Measurements from ENCODE around the gene U2AF1. TPM values are rescaled to one million over a fixed set of nuclear protein-coding genes. Genes with fewer than 3 reads are reported as not detected.
"Not testable (repeated sequence)": the region's sequence is repeated elsewhere in the genome, so short reads cannot be mapped to it uniquely, and the experiment has no call there.

U2AF1 gene
- total RNA-seq, 2 donors from 2014 or later = 72.4 to 84.7 TPM

DNA sequence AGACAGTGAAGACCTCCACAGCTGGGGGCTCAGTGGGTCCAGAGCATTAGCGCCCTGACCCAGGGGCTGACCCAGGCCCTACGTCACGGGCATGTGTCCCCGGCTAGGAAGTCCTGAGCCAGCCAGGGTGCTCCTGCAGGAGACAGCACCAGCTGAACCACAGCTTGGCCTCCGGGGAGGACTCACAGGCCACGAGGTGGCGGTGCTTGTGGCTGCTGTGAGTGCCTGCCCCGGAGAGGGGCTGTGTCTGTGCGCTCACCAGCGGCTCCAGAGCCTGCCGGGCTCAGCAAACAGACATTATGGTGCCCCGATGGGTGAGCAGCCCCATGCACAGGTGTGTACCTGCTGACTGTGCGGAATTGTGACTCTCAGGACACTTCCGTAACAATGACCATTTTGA lies 62.8 kb downstream of the U2AF1 start:
- not testable (repeated sequence) for H3K27ac ChIP-seq; H3K36me3 ChIP-seq; DNase-seq (ENCODE audit: low spot score); ATAC-seq (ENCODE audit: insufficient number of reproducible peaks, low FRiP score, low read depth); H3K9me3 ChIP-seq; H3K4me1 ChIP-seq (ENCODE audit: control insufficient read depth in 1 of 2, low read depth in 2 of 2); H3K27me3 ChIP-seq (replicated peaks; ENCODE audit: insufficient read depth); H3K4me3 ChIP-seq

DNA sequence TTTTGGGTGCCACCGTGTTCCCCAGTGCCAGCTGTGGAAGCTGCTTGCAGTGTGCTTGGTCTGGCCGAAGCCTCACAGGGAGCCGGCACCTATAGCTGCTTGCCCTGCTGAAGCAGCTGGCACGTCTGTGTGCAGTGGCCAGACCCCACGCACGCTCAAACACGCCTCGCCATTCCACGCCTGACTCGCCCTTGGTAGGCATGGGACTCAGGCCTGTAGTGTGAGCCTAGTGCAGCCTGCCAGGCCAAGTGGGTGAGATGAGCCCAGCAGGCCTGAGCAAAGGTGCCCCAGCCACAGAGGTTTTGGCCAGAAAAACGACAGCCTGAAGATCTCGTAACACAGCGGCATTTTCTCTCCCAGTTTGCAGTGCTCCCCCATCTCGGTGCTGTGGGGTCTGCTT lies 64.1 kb downstream of the U2AF1 start:
- ATAC-seq (ENCODE audit: insufficient number of reproducible peaks, low FRiP score, low read depth); H3K27ac ChIP-seq; H3K4me3 ChIP-seq; DNase-seq (ENCODE audit: low spot score); H3K36me3 ChIP-seq; H3K27me3 ChIP-seq (replicated peaks; ENCODE audit: insufficient read depth); H3K9me3 ChIP-seq; H3K4me1 ChIP-seq (ENCODE audit: control insufficient read depth in 1 of 2, low read depth in 2 of 2): not testable (repeated sequence)

Other genes starting within 250 kb of the U2AF1 start
- gene WDR4, start 228.0 kb downstream of the U2AF1 start, total RNA-seq = 10 to 100 TPM; 10.3 to 18.5 TPM
- 10 to 100 TPM; 42.8 to 65.8 TPM for gene NDUFV3, start 214.3 kb downstream of the U2AF1 start, total RNA-seq
- not detected for gene ERVH48-1, start 181.9 kb downstream of the U2AF1 start, total RNA-seq
- gene PKNOX1, start 133.0 kb downstream of the U2AF1 start, total RNA-seq = 10 to 100 TPM in 1 of 2 donors, 1 to 10 TPM in 1; 6.5 to 27.7 TPM
- gene CBS, start 31.7 kb downstream of the U2AF1 start, total RNA-seq = 10 to 100 TPM; 33.7 to 45.7 TPM
- not detected for gene CRYAA, start 61.4 kb upstream of the U2AF1 start, total RNA-seq